Measurements from ENCODE around the gene METTL4.

Gene METTL4

DNA sequence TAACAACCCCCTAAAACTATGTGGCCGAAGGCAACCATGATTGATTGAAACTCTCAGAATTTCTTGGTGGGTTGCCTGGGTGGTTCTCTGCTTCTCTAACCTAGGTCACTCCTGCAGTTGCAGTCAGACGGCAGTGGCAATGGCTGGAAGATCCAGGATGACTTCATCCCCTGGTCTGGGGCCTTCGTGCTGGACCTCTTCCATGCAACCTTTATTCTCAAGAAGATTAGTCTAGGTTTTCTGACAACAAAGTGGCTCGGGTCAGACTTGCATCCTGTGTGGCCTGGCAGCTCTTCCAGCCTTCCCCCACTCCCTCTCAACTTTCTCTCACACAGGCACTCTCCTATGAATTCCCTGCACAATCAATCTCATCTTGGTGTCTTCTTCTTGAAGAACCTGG lies 76.4 kb downstream of the METTL4 start:
- Histone ChIP-seq H3K27me3 (ENCODE audit: control insufficient read depth, insufficient read depth, low read length) (no peaks in the 10 kb centered on the region), H3K9ac (no peak overlapping the region), H3K79me2 (no peaks in the 10 kb centered on the region), H3K36me3 (ENCODE audit: control insufficient read depth, insufficient read depth, low read length) (no peaks in the 10 kb centered on the region), H2AFZ (no peak overlapping the region), H3K27ac (no peak overlapping the region), H3K4me1 (no peaks in the 10 kb centered on the region), H3K4me3 (ENCODE audit: low read depth, low read length) (no peak overlapping the region), H3K4me2 (ENCODE audit: low read length) (no peak overlapping the region), H3K9me3 (ENCODE audit: control insufficient read depth, low read length) (no peaks in the 10 kb centered on the region)
- TF ChIP-seq, protein P1, sequence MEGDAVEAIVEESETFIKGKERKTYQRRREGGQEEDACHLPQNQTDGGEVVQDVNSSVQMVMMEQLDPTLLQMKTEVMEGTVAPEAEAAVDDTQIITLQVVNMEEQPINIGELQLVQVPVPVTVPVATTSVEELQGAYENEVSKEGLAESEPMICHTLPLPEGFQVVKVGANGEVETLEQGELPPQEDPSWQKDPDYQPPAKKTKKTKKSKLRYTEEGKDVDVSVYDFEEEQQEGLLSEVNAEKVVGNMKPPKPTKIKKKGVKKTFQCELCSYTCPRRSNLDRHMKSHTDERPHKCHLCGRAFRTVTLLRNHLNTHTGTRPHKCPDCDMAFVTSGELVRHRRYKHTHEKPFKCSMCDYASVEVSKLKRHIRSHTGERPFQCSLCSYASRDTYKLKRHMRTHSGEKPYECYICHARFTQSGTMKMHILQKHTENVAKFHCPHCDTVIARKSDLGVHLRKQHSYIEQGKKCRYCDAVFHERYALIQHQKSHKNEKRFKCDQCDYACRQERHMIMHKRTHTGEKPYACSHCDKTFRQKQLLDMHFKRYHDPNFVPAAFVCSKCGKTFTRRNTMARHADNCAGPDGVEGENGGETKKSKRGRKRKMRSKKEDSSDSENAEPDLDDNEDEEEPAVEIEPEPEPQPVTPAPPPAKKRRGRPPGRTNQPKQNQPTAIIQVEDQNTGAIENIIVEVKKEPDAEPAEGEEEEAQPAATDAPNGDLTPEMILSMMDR (IDR thresholded peaks at IDR 0.05): no peak
